ENCODE measurements around the gene TSEN54. TPM values are rescaled to one million over a fixed set of nuclear protein-coding genes. Genes with fewer than 3 reads are reported as not detected.

TSEN54 gene
- total and polyA plus RNA-seq, 2 experiments from 2014 or later = 45.9 to 62.5 TPM

- no peak for TF ChIP-seq ZNF331 (CRISPR knock-in tag; IDR thresholded peaks at IDR 0.05; ENCODE audit: low read depth)
- no peak for TF ChIP-seq EZH2phosphoT487 (IDR thresholded peaks at IDR 0.05; ENCODE audit: unreplicated experiment)
- no peak for TF ChIP-seq JUNB (IDR thresholded peaks at IDR 0.05; ENCODE audit: unreplicated experiment)
- TF ChIP-seq CTCF (conservative IDR thresholded peaks at IDR 0.05; ENCODE audit: low read depth in 2 of 2) = no peak
- TF ChIP-seq STAT1 (IDR thresholded peaks at IDR 0.05; ENCODE audit: unreplicated experiment) = no peak
These were observed 14.8 kb upstream of the TSEN54 start (continued) for GRCh38 chr17:75501378-75502071.

- no peak overlapping the region for H3K4me3 Mint-ChIP-seq
- ATAC-seq (peak; percentile 6; the same call in 2 of the 3 replicates), DNase-seq (ENCODE audit: low spot score) (no peak)
- Histone ChIP-seq H3K79me2 (replicated peaks; ENCODE audit: insufficient read depth) (no peaks in the 10 kb centered on the region), H3K9me2 (ENCODE audit: insufficient read depth) (no peaks in the 10 kb centered on the region), H3K27ac (ENCODE audit: low read depth) (no peak overlapping the region), H3K36me3 (ENCODE audit: insufficient read depth) (no peaks in the 10 kb centered on the region), H4K20me1 (replicated peaks; ENCODE audit: insufficient read depth) (no peaks in the 10 kb centered on the region), H3K4me1 (ENCODE audit: insufficient read depth) (no peaks in the 10 kb centered on the region), H3K4me2 (no peak overlapping the region), H3K4me3 (no peak overlapping the region), H3F3A (replicated peaks; ENCODE audit: low read depth) (no peaks in the 10 kb centered on the region), H2AFZ (no peak overlapping the region), H3K27me3 (ENCODE audit: insufficient read depth) (no peaks in the 10 kb centered on the region)
- no peaks in the 10 kb centered on the region for H3K9me3 Mint-ChIP-seq
- peaks cover 8% of the 10 kb centered on the region for H3K27me3 Mint-ChIP-seq (ENCODE audit: insufficient read depth, low read depth, poor library complexity)
- H3K36me3 Mint-ChIP-seq (ENCODE audit: low read depth) = peaks cover 20% of the 10 kb centered on the region
- no peaks in the 10 kb centered on the region; the same call in 1 of the 3 replicates for H3K4me1 Mint-ChIP-seq
- no peak overlapping the region for H3K27ac Mint-ChIP-seq
- no peak for TF ChIP-seq EZH2 (IDR thresholded peaks at IDR 0.05; ENCODE audit: low read depth, unreplicated experiment)
- TF ChIP-seq, protein P1, sequence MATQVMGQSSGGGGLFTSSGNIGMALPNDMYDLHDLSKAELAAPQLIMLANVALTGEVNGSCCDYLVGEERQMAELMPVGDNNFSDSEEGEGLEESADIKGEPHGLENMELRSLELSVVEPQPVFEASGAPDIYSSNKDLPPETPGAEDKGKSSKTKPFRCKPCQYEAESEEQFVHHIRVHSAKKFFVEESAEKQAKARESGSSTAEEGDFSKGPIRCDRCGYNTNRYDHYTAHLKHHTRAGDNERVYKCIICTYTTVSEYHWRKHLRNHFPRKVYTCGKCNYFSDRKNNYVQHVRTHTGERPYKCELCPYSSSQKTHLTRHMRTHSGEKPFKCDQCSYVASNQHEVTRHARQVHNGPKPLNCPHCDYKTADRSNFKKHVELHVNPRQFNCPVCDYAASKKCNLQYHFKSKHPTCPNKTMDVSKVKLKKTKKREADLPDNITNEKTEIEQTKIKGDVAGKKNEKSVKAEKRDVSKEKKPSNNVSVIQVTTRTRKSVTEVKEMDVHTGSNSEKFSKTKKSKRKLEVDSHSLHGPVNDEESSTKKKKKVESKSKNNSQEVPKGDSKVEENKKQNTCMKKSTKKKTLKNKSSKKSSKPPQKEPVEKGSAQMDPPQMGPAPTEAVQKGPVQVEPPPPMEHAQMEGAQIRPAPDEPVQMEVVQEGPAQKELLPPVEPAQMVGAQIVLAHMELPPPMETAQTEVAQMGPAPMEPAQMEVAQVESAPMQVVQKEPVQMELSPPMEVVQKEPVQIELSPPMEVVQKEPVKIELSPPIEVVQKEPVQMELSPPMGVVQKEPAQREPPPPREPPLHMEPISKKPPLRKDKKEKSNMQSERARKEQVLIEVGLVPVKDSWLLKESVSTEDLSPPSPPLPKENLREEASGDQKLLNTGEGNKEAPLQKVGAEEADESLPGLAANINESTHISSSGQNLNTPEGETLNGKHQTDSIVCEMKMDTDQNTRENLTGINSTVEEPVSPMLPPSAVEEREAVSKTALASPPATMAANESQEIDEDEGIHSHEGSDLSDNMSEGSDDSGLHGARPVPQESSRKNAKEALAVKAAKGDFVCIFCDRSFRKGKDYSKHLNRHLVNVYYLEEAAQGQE (IDR thresholded peaks at IDR 0.05; ENCODE audit: unreplicated experiment) = no peak
- TF ChIP-seq NANOG (IDR thresholded peaks at IDR 0.05; ENCODE audit: borderline replicate concordance) = no peak
- no peak for TF ChIP-seq CTCF (conservative IDR thresholded peaks at IDR 0.05; ENCODE audit: low read depth in 2 of 2)
- TF ChIP-seq EZH2phosphoT487 (IDR thresholded peaks at IDR 0.05; ENCODE audit: unreplicated experiment) = no peak
- no peak for TF ChIP-seq ZNF462 (CRISPR knock-in tag; IDR thresholded peaks at IDR 0.05)
- no peak for TF ChIP-seq ZNF331 (CRISPR knock-in tag; IDR thresholded peaks at IDR 0.05; ENCODE audit: low read depth)
These were observed 14.1 kb upstream of the TSEN54 start for GRCh38 chr17:75502072-75502720.

Data from GM23338 (cell line).